ENCODE measurements around the gene CST9L. TPM values are rescaled to one million over a fixed set of nuclear protein-coding genes. Genes with fewer than 3 reads are reported as not detected.

CST9L gene
- total RNA-seq, 1 experiment from 2014 or later: not detected

DNA sequence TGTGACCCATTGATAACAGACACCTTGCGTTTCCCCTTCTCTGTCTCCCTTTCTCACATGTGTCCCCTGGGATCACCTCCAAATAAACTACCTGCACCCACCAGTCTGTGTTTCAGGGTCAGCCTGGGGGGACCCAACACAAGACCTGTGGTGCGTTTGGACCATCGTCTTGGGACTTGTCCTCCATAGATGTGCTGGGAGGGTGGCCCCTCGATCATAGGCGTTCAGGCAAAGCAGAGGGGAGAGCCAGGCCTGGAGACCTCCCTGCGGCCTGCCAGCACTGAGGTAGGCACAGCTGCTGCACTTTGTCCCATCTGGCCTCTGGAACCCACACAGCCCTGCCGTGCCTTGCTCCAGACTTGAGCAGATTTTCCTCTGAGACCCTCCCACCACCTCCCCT lies 19.3 kb upstream of the CST9L start:
- H3K27ac Mint-ChIP-seq (ENCODE audit: unreplicated experiment): no peak overlapping the region
- H3K36me3 Mint-ChIP-seq (ENCODE audit: insufficient read depth, unreplicated experiment): no peaks in the 10 kb centered on the region
- no peaks in the 10 kb centered on the region for H3K36me3 ChIP-seq (ENCODE audit: control insufficient read depth, insufficient read depth, low read length)
- DNase-seq: no peak
- intact Hi-C loops (cut with micrococcal nuclease; ENCODE audit: unreplicated experiment): no loop called here
- no peak overlapping the region for H3K4me3 ChIP-seq (ENCODE audit: low read depth, low read length)
- CTCF ChIA-PET: no interaction called here
- H3K27me3 ChIP-seq (replicated peaks; ENCODE audit: control insufficient read depth, insufficient read depth, low read length): no peaks in the 10 kb centered on the region
- POLR2A ChIA-PET: no interaction called here
- peaks cover 13% of the 10 kb centered on the region; the same call in 1 of the 2 replicates for H3K4me1 ChIP-seq
- no peak overlapping the region for H3K4me3 Mint-ChIP-seq (ENCODE audit: unreplicated experiment)
- no peaks in the 10 kb centered on the region for H3K9me3 ChIP-seq
- no TSS peak for BruUV-seq (replicated peaks)
- H3K4me1 Mint-ChIP-seq (ENCODE audit: low read depth, unreplicated experiment): peaks cover 6% of the 10 kb centered on the region
- TF ChIP-seq, protein P1, sequence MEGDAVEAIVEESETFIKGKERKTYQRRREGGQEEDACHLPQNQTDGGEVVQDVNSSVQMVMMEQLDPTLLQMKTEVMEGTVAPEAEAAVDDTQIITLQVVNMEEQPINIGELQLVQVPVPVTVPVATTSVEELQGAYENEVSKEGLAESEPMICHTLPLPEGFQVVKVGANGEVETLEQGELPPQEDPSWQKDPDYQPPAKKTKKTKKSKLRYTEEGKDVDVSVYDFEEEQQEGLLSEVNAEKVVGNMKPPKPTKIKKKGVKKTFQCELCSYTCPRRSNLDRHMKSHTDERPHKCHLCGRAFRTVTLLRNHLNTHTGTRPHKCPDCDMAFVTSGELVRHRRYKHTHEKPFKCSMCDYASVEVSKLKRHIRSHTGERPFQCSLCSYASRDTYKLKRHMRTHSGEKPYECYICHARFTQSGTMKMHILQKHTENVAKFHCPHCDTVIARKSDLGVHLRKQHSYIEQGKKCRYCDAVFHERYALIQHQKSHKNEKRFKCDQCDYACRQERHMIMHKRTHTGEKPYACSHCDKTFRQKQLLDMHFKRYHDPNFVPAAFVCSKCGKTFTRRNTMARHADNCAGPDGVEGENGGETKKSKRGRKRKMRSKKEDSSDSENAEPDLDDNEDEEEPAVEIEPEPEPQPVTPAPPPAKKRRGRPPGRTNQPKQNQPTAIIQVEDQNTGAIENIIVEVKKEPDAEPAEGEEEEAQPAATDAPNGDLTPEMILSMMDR (IDR thresholded peaks at IDR 0.05; ENCODE audit: insufficient read depth in 1 of 2, low read depth in 1 of 2, low read length in 1 of 2, severe bottlenecking in 1 of 2, unreplicated experiment in 1 of 2): no peak
- H3K9me3 Mint-ChIP-seq (ENCODE audit: unreplicated experiment): peaks cover 10% of the 10 kb centered on the region
- H3K27me3 Mint-ChIP-seq (ENCODE audit: insufficient read depth, unreplicated experiment): peaks cover 3% of the 10 kb centered on the region

DNA sequence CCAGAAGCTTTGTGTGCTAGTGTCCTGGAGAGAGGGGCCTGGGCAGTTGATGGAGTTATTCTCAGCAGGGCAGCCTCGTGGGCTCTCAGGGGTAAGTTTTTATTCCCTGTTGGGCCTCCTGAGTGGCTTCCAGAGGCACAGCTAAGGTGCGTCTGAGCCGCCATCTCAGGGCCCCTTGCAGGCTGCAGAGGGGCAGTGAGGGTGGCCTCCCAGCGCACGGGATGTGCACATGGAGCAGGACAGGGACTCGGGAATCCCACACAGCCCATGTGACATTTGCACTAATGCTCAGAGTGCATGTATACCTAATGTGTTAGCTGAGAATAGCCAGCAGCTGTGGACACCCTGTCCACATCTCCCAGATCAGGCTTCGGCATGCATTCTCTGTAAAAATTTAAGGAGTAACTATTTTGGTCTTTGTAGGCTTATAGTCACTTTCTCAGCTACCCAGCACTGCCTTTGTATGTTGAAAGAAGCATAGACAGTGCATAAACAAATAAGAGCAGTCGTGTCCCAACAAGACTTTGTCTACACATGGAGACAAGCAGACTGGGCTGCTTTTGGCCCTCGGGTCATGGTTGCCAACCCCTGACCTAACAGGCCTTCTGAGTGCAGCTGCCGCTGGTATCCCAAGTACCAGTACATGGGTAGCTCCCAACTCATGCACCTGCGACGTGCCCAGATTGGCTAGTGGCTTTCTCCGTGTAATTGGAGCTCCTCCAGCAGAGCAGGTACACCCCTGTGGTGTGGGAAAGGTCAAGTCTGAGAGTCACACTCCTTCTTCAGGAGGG lies 18.6 kb upstream of the CST9L start:
- peaks cover 6% of the 10 kb centered on the region for H3K4me1 Mint-ChIP-seq (ENCODE audit: low read depth, unreplicated experiment)
- H3K36me3 ChIP-seq (ENCODE audit: control insufficient read depth, insufficient read depth, low read length): no peaks in the 10 kb centered on the region
- TF ChIP-seq, protein P1 (IDR thresholded peaks at IDR 0.05; ENCODE audit: insufficient read depth in 1 of 2, low read depth in 1 of 2, low read length in 1 of 2, severe bottlenecking in 1 of 2, unreplicated experiment in 1 of 2): no peak
- intact Hi-C loops (cut with micrococcal nuclease; ENCODE audit: unreplicated experiment): no loop called here
- CTCF ChIA-PET: no interaction called here
- POLR2A ChIA-PET: interaction anchor here (0.6 kb wide), 1 partner anchor 13 kb away, joined by 6 read pairs; no protein-coding TSS in a partner anchor
- no peaks in the 10 kb centered on the region for H3K9me3 ChIP-seq
- H3K27me3 ChIP-seq (replicated peaks; ENCODE audit: control insufficient read depth, insufficient read depth, low read length): no peaks in the 10 kb centered on the region
- H3K4me1 ChIP-seq: peaks cover 13% of the 10 kb centered on the region; the same call in 1 of the 2 replicates
- BruUV-seq (replicated peaks): no TSS peak
- H3K4me3 ChIP-seq (ENCODE audit: low read depth, low read length): no peak overlapping the region
- DNase-seq: no peak
- H3K27me3 Mint-ChIP-seq (ENCODE audit: insufficient read depth, unreplicated experiment): peaks cover 3% of the 10 kb centered on the region
- no peak overlapping the region for H3K4me3 Mint-ChIP-seq (ENCODE audit: unreplicated experiment)
- peaks cover 10% of the 10 kb centered on the region for H3K9me3 Mint-ChIP-seq (ENCODE audit: unreplicated experiment)
- H3K36me3 Mint-ChIP-seq (ENCODE audit: insufficient read depth, unreplicated experiment): no peaks in the 10 kb centered on the region
- no peak overlapping the region for H3K27ac Mint-ChIP-seq (ENCODE audit: unreplicated experiment)

DNA sequence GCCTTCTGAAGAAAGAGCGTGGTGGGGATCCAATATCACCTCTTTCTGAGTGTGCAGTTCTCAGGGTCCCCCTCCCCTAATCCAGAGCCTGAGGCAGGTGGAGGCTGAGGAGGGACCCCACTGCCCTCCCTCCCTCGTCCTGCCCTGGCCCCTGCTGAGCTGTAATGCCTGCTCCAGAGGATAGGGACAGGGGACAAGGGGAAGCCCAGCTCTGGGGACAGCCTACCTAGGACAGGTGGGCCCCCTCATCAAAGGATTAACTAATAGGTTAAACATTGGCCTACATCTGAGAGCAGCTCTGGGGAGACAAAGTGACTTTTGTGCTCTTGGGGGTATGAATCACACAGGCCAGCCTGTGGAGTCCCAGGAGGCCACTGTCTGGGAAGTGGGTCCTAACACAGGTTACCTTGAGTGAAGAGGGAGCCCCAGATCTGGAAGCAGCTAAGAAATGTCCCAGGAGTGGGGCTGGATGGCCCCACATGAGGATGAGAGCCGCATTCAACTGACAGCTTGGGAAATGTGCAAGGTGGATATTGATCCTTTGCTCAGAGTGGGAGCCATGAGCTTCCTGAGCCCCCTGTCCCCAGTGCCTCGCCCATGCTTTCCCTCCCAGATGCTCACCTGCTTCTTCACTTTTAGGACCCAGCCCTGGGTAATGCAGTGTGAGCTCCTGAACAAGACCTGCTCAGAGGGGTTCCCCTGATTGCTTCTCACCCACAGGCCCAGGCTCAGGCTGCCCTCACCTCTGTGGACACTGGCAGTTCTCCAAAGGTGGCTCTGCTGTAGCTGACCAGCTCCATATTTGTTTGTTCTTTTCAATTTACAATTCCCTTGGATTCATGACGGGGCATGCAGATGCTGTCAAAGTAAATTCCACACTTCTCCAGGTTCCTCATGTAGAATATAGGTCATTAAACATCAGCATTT lies 17.8 kb upstream of the CST9L start:
- Histone ChIP-seq H3K27me3 (replicated peaks; ENCODE audit: control insufficient read depth, insufficient read depth, low read length) (no peaks in the 10 kb centered on the region), H3K9me3 (no peaks in the 10 kb centered on the region), H3K36me3 (ENCODE audit: control insufficient read depth, insufficient read depth, low read length) (no peaks in the 10 kb centered on the region), H3K4me1 (peaks cover 13% of the 10 kb centered on the region; the same call in 1 of the 2 replicates), H3K4me3 (ENCODE audit: low read depth, low read length) (no peak overlapping the region)
- H3K9me3 Mint-ChIP-seq (ENCODE audit: unreplicated experiment): peaks cover 10% of the 10 kb centered on the region
- ChIA-PET CTCF (no interaction called here), POLR2A (interaction anchor here (0.6 kb wide), 1 partner anchor 1282 kb away, joined by 3 read pairs; no protein-coding TSS in a partner anchor)
- intact Hi-C loops (cut with micrococcal nuclease; ENCODE audit: unreplicated experiment): no loop called here
- no peak overlapping the region for H3K4me3 Mint-ChIP-seq (ENCODE audit: unreplicated experiment)
- TF ChIP-seq, protein P1 (IDR thresholded peaks at IDR 0.05; ENCODE audit: insufficient read depth in 1 of 2, low read depth in 1 of 2, low read length in 1 of 2, severe bottlenecking in 1 of 2, unreplicated experiment in 1 of 2): no peak
- DNase-seq: no peak
- H3K36me3 Mint-ChIP-seq (ENCODE audit: insufficient read depth, unreplicated experiment): no peaks in the 10 kb centered on the region
- peaks cover 5% of the 10 kb centered on the region for H3K27me3 Mint-ChIP-seq (ENCODE audit: insufficient read depth, unreplicated experiment)
- peaks cover 6% of the 10 kb centered on the region for H3K4me1 Mint-ChIP-seq (ENCODE audit: low read depth, unreplicated experiment)
- no TSS peak for BruUV-seq (replicated peaks)
- no peak overlapping the region for H3K27ac Mint-ChIP-seq (ENCODE audit: unreplicated experiment)

Data from Caco-2 (cell line).